GM19328 (cell line): ENCODE measurements around the gene FAM184A.
"Not testable (repeated sequence)": the region's sequence is repeated elsewhere in the genome, so short reads cannot be mapped to it uniquely, and the experiment has no call there.

Source experiments
- ATAC-seq: cut with Tn5 transposase; IDR thresholded peaks from one replicate; pipeline ENCODE4 v1.9.1; 2021; ENCODE audit warnings: mild to moderate bottlenecking, moderate library complexity; ENCODE audit not compliant: unreplicated experiment

Gene FAM184A, protein sequence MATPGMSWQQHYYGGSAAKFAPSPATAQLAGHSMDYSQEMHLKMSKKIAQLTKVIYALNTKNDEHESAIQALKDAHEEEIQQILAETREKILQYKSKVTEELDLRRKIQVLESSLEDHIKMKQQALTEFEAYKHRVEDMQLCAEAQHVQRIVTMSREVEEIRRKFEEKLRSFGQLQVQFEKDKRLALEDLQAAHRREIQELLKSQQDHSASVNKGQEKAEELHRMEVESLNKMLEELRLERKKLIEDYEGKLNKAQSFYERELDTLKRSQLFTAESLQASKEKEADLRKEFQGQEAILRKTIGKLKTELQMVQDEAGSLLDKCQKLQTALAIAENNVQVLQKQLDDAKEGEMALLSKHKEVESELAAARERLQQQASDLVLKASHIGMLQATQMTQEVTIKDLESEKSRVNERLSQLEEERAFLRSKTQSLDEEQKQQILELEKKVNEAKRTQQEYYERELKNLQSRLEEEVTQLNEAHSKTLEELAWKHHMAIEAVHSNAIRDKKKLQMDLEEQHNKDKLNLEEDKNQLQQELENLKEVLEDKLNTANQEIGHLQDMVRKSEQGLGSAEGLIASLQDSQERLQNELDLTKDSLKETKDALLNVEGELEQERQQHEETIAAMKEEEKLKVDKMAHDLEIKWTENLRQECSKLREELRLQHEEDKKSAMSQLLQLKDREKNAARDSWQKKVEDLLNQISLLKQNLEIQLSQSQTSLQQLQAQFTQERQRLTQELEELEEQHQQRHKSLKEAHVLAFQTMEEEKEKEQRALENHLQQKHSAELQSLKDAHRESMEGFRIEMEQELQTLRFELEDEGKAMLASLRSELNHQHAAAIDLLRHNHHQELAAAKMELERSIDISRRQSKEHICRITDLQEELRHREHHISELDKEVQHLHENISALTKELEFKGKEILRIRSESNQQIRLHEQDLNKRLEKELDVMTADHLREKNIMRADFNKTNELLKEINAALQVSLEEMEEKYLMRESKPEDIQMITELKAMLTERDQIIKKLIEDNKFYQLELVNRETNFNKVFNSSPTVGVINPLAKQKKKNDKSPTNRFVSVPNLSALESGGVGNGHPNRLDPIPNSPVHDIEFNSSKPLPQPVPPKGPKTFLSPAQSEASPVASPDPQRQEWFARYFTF

DNA sequence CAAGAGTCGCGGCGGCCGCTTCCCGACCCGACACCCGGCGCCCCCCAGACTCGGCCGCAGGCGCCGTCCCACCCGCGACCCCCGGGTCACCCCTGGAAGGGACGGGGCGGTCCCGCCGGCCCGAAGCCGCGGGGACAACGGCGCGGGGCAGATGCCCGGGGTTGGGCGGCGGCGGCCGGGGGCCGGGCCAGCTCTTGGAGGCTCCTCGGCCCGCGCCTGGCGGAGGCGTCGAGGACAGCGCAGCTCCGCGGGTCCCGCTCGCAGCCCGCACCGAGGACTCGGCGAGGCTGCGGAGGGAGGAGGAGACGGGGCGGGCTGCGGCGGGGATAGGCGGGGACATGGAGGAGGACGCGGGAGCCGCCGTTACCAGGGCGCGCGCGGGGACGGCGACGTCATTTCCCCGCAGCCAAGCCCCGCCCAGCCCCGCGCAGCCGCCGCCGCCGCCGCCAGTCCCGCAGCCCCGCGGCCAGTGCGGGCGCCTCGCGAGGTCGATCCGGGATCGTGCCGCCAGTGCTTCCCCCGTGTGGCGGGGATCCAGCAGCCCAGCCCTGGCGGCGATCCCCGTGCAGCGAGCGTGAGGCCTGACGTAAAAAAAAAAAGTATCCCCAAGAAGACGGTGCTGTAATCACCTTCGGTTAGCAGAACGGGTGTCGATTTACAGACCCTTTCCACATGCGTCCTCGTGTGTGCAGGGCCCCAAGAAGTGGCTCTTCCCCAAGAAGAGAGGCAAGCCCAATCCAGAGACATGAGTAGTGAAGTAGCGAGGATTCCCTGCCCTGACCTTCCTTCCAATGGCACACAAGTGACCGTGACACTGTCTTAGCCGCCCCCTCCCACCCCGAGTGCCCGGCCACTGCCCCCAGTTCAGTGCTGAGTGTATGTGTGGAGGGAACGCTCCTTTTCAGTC is at the start of gene FAM184A:
Gene FAM184A, minus strand, starts transcription at position 289 of the 907 bp plus-strand sequence. CDS start 365 bp downstream, outside the sequence.
- ATAC-seq, result peak; percentile 56

DNA sequence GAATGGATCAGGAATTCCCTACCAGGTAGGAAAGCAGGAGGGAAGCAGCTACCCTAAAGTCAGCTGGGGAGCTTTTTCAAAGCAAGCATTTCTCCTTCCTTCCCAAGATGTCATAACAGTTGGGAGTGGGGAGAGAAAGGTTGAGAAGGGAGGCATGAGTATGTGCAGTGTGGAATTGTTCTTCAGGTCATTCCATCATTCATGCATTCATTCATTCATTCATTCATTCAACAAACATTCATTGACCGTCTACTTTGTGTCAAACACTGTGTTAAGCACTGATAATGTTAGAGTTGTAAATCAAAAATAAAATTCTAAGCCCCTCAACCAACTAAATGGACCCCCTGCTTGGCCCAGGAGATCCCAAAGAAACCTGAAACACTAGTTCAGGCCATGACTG is 49.2 kb upstream of the FAM184A start:
- ATAC-seq, result no peak

DNA sequence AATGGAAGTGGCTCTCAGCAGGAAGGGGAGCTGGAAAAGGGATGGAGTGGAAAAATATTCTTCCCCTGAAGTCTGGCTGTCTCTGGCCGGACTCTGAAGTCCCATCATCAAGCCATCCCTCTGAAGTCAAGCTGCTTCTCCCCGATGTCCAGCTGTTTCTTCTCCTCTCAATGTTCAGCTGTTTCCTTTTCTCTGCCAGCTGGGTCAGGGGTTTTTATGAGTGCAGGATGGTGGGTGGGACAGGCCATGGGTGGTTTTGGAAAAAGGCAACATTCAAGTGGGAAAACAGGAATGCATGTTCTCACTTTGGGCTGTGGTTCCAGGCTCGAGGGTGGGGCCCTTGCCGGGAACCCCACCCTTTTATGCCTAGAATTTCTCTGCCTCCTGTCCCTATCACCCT is 48.4 kb upstream of the FAM184A start:
- no peak for ATAC-seq

DNA sequence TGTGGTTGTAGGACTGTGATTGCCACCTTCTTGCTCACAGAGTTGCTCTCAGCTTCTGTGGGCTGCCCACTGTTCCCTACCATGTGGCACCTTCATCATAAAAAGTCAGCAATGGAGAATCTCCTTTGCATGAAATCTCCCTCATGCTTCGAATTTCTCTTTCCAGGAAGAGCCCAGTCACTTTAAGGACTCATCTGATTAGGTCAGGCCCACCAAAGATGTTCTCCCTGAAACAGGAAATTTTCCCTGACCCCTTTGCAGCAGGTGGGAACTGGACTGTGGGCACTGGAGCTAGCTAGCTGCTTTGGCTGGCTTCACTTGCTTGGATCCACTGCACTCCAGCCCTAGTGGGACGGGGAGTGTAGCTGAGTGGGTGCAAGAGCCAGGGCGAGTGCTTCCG is 47.7 kb upstream of the FAM184A start:
- no peak for ATAC-seq

DNA sequence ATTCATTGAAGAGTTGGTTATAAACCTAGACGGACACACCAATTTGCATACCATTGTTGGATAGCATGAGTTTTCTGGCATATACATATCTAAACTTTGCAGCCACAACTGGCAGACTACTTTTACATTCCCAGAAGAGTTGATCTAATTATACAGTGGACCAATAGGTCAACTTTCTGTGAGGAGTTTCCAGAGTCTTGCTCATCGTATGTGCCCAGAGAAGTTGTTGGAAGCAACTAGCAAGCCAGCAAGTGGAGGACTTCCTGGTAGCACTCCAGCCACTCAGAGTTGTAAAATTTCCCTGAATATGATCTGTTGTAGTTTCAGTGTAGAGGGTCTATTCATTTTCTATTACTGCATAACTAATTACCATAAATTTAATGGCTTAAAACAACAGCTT is 47.1 kb upstream of the FAM184A start:
- no peak for ATAC-seq

DNA sequence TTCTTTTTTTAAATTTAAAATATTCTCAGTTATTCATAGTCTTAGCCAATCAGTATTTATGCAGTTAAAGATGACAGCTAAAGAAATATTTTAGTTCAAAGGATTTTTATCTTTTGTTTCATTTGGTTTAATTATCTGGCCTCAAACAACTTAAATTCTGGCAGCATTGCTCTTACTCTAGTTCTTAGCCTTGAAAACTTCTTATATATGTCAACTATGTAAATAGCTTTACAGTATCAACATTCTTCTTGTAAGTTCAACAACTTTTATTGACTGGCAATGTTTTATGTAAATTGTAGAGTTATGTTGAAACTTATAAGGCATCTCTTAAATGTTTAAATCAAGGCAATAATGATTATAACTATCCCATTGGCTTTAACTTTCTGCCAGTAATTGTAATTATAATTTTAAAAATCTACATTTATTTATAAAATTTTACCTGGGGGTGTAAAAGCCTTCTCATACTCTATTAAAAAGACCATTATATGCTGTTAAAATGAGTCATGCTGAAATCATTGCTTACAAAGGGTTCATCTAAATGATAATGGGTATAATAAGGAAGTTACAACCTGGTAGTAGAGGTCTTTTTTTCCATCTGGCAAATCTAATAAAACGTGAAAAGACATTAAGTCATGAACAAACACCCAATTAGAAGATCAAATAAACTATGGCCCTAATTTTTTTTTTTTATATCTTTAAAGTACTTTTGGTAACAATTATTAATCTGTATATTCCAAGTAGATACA is 45.8 kb upstream of the FAM184A start:
- ATAC-seq, result no peak

DNA sequence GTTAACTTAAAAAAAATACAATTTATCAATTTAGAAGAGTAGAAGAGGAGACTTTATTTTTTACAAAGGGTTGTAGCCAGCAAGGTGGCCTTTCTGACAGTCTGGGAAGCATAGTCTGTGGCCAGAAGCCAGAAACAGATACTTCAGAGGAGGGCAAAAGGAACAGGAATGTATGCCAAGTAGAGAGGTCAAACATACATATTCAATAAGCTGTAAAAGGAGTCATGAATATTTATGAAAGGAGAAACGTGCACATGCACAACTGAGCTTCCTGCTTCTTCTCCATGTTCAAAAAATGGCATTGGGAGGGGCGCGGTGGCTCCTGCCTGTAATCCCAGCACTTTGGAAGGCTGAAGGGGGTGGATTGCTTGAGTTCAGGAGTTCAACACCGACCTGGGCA is 43.9 kb upstream of the FAM184A start:
- no peak for ATAC-seq

DNA sequence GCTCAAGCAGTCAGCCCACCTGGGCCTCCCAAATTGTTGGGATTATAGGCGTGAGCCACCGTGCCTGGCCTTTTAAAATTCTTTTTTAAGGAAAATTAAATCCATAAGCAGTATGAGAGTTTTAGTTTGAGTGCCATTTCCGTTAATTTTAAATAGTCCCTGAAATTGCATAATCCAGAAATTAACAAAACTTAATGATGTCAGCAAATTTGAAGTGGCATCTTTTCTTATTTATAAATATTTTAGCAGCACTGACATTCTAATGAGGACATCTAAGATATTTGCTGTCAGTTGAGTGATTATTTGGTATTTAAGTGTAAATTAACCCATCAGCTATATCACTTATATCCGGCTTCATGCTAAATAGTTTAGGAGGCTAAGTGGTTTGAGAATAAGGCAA is 42.9 kb upstream of the FAM184A start:
- no peak for ATAC-seq

DNA sequence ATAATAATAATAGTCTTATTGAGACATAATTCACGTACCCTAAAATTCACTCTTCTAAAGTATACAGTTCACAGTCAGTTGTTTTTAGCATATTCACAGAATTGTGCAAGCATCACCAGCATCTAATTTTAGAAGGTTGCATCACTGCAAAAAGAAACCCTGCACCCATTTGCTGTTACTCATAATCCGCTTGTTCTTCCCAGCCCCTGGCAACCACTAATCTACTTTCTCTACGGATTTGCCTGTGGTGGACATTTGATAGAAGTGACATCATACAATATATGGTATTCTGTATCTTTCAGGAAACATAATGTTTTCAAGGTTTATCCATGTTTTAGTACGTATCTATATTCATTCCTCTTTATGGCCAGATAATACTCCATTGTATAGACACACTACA is 41.5 kb upstream of the FAM184A start:
- no peak for ATAC-seq

DNA sequence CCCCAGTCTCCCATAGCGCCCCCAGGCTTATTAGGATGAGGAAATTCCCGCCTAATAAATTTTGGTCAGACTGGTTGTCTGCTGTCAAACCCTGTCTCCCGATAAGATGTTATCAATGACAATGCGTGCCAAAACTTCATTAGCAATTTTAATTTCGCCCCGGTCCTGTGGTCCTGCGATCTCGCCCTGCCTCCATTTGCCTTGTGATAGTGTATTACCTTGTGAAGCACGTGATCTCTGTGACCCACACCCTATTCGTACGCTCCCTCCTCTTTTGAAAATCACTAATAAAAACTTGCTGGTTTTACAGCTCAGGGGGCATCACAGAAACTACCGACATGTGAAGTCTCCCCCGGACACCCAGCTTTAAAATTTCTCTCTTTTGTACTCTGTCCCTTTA is 40.6 kb upstream of the FAM184A start:
- not testable (repeated sequence) for ATAC-seq

DNA sequence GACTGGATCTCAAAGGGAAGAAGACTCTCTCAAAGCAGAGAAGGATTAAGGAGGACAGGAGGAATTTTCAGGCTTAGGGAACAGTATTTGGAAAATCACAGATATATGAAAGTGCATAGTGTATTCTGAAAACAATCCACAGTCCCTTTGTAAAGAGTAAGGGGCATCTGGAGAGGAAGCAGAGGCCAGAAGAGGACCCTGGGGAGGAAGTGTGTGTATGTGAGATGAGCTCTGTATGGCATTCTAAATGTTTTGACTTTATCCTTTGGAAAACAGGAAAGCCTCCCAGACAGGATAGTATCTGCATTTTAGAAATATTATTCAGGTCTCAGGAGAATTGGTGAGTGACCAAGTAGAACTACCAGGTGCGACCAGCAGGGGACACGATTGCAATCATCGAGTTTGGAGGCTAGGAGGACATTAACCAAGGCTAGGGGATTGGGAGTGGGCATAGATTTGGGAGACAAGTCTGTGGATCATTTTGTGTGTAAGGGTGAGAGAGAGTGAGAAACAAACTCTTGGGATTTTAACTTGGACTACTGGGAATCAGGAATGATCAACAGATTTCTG is 38.3 kb upstream of the FAM184A start:
- ATAC-seq, result no peak

DNA sequence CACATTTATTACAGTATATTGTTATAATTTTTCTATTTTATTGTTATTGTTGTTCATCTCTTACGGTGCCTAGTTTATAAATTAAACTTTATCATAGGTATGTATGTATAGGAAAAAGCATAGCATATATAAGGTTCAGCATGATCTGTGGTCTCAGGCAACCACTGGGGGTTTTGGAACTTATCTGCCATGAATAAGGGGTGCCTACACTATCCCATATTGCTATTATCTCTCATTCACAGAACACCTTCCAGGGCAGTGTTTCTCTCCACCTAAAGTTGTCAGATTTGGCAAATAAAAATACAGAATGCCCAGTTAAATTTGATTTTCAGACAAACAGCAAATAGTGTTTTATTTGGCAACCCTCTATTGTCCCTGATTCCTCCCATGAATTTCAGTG is 35.5 kb upstream of the FAM184A start:
- no peak for ATAC-seq

DNA sequence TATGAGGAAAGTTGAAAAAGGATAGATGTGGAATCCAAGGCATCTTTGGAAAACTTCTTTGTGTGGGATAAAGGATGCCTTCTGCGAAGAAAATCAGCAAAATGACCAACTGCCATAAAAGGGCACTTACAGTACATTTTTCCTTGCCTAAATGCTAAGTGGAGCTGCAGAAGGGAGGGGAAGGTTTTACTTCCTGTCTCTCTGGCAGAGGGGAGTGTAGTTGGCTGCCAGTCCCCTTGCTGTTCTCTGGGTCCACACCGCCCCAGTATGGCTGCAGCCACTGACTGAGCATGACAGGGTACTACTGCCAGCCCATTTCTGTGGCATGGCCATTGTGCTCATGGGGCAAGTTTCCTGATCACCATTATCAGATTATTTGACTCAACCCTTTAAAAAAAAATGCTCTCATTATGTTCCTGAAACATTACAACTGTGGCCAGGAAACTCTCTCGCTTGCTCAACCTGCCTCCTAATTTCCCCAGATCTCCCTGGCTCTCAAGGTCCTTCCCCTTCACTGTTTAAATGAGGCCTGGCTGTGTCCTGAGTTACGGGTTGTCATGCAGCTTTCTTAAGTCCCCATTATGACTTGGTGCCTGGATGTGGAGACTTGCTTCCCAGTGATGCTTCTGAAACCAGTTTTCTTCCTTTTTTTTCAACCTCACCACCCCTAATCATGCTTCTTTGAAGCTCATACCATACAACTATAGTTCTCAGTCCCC is 34.5 kb upstream of the FAM184A start:
- no peak for ATAC-seq

DNA sequence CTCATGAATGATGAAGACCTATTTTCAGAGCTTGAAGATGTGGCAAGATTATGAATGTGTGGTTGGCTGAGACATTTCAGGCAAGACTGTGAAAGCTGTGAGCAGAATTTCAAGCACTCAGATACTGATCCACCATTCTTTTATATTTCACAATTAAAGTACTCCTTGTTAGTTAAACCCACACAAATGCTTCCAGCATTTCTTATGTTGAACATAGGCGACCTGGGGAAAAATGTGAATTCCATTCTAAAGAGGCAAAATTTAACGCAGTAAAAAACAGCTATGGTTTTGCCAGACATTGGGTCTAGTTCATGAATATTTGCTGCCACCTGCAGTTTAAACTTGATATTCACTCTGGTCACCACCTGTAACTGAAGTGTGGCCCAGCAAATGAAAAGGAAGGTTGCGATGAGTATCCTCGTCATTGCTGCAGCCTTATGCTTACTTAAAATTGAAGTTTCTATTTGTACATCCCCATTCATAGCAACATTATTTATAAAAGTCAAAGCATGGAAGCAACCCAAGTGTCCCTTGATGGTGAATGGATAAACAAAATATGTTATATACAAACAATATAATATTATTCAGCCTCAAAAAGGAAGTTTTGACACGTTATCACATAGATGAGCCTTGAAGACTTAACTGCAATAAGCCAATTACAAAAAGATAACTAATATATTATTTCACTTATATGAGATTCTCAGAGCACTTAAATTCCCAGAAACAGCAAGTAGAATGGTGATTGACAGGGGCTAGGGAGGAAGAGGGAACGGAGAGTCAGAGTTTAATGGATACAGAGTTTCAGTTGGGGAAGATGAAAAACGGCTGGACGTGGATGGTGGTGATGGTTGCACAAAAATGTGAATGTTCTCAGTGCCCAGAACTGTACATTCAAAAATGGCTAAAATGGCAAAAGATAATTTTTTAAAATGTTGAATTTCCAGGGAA is 32.4 kb upstream of the FAM184A start:
- peak; percentile 68 for ATAC-seq

DNA sequence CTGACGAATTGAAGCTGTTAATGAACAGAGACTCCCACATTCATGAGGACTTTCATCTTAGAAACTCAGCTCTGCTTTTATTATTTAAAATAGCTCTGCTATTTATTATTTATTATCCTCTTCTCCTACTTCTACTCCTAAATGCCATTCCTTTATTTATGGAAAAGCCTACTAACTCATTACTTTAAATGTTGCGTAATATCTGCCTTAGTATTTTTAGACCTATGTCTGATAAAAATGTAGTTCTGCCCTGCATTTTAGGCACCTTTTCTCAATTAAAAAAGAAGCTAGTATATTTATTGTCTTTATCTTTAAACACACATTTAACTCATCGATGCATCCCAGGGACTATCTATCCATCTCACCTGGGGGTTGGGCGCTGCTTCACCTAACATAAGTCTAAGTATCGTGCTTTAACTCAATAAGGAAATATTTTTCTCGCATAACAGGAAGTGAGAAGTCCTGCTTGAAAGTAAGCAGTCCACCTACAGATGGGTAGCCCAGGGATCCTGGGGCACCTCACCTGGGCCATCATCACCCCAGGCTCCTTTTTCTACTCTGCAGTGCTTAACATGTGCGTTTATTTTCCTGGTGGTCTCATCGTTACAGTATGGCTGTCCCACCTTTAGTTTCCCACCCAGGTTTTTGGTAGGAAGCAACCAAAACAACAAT is 31.3 kb upstream of the FAM184A start:
- ATAC-seq, result no peak

DNA sequence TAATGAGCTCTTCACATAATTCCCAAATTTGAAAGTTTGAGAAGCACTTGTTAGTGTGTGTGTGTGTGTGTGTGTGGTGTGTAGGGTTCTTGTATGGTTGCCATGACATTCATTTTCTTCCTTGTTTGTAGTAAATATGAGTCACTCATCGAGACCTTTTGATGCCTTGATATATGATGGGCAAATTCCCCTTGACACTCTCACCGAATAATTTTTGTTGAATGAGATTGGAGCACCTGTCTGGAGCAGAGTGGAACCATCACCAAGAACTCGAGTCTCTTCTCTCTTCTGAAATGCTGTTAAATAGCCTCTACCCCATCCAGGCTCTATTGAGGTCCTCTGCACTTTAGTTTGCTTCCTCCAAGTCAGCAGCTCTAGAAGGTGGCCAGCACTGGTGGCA is 29.6 kb upstream of the FAM184A start:
- ATAC-seq, result no peak

DNA sequence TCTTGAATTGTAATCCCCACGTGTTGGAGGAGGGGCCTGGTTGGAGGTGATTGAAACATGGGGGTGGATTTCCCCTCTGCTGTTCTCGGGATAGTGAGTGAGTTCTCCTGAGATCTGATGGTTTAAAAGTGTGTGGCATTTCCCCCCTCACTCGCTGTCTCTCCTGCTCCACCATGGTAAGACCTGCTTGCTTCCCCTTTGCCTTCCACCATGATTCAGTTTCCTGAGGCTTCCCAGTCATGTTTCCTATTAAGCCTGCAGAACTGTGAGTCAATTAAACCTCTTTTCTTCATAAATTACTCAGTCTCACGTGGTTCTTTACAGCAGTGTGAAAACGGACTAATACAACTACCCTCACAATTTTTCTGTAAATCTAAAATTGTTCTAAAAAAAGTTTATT is 26.8 kb upstream of the FAM184A start:
- no peak for ATAC-seq
